22Rv1 (cell line): ENCODE data around the gene CCL17.

Experiments used
- H3K27ac ChIP-seq: fragments of 450-650 bp; 2 replicates; pipeline ENCODE4 v1.5.1; 2017
- CTCF ChIP-seq: fragments of 450-650 bp; IDR thresholded peaks from 2 replicates; pipeline ENCODE4 v1.5.1; 2017; ENCODE audit warnings: mild to moderate bottlenecking
- ZFX ChIP-seq: fragments of 450-650 bp; IDR thresholded peaks from 2 replicates; pipeline ENCODE4 v1.6.1; 2017; ENCODE audit warnings: antibody characterized with exemption, borderline replicate concordance

Gene CCL17

GRCh38 chr16:57413733-57414132 is 9.2 kb downstream of the CCL17 start:
- TF ChIP-seq CTCF (no peak), ZFX (no peak)

GRCh38 chr16:57416084-57416483 is 11.5 kb downstream of the CCL17 start:
- H3K27ac ChIP-seq: no peak overlapping the region

More at GRCh38 chr16:57413733-57414132, 9.2 kb downstream of the CCL17 start:
- H3K27ac ChIP-seq: no peak overlapping the region

GRCh38 chr16:57419506-57419905 is 14.9 kb downstream of the CCL17 start:
- H3K27ac ChIP-seq: no peak overlapping the region
- TF ChIP-seq CTCF (no peak), ZFX (no peak)

More at GRCh38 chr16:57416084-57416483, 11.5 kb downstream of the CCL17 start:
- no peak for TF ChIP-seq ZFX
- TF ChIP-seq CTCF: no peak

GRCh38 chr16:57422026-57422944 is 17.7 kb downstream of the CCL17 start:
- peak overlapping the region; percentile 23; the same call in 1 of the 2 replicates for H3K27ac ChIP-seq
- TF ChIP-seq ZFX: no peak
- peak; percentile 82 for TF ChIP-seq CTCF

- no peak overlapping the region for H3K27ac ChIP-seq
- TF ChIP-seq CTCF: no peak
- TF ChIP-seq ZFX: no peak
These were observed 18.6 kb downstream of the CCL17 start for GRCh38 chr16:57423152-57423551.

GRCh38 chr16:57424583-57424982 is 20.0 kb downstream of the CCL17 start:
- TF ChIP-seq CTCF (no peak), ZFX (no peak)

GRCh38 chr16:57426356-57426755 is 21.8 kb downstream of the CCL17 start:
- H3K27ac ChIP-seq: no peak overlapping the region
- TF ChIP-seq CTCF (no peak), ZFX (no peak)

More at GRCh38 chr16:57424583-57424982, 20.0 kb downstream of the CCL17 start:
- no peak overlapping the region for H3K27ac ChIP-seq
